A549 (cell line): Measurements from ENCODE around the gene CAPN7.

Source experiments
- CBX2 ChIP-seq: fragments of 200-600 bp; sonication (generic); IDR thresholded peaks from 2 replicates; pipeline ENCODE4 v1.6.1; 2016; ENCODE audit warnings: low read depth, mild to moderate bottlenecking, borderline replicate concordance
- CTCF ChIP-seq: fragments of >200 bp; sonication (Bioruptor Twin); formaldehyde crosslinking; IDR thresholded peaks from 3 replicates; pipeline ENCODE4 v1.5.1; 2016
- KDM5A ChIP-seq: fragments of 200-600 bp; sonication (generic); IDR thresholded peaks from 2 replicates; pipeline ENCODE4 v1.6.1; 2016; ENCODE audit warnings: antibody characterized with exemption, mild to moderate bottlenecking
- MAZ ChIP-seq: fragments of 150-350 bp; IDR thresholded peaks from 2 replicates; pipeline ENCODE4 v1.6.1; 2014; ENCODE audit warnings: antibody characterized with exemption, low read depth, low read length, borderline replicate concordance
- MYC ChIP-seq: IDR thresholded peaks from 2 replicates; pipeline ENCODE4 v1.6.1; 2012; ENCODE audit warnings: mild to moderate bottlenecking, inconsistent platforms, low read length, improper control_type of control experiment, borderline replicate concordance
- PHF8 ChIP-seq: fragments of 200-600 bp; sonication (generic); IDR thresholded peaks from 2 replicates; pipeline ENCODE4 v1.6.1; 2016; ENCODE audit warnings: low read depth, mild to moderate bottlenecking, antibody characterized with exemption, moderate library complexity, borderline replicate concordance
- POLR2A ChIP-seq: IDR thresholded peaks from 2 replicates; pipeline ENCODE4 v1.6.1; 2012; ENCODE audit warnings: mild to moderate bottlenecking, low read length
- RAD21 ChIP-seq, 2 experiments: fragments of >200 bp in 1 of 2; sonication (Bioruptor Twin) in 1 of 2; formaldehyde crosslinking in 1 of 2; IDR thresholded peaks in 1 of 2; conservative IDR thresholded peaks in 1 of 2; 2 replicates in 1 of 2; 3 replicates in 1 of 2; pipeline ENCODE4 v1.6.1; 2012 to 2018; ENCODE audit warnings: inconsistent platforms in 1 of 2
- REST ChIP-seq: fragments of 200-600 bp; sonication (generic); IDR thresholded peaks from 2 replicates; pipeline ENCODE4 v1.6.1; 2016; ENCODE audit warnings: antibody characterized with exemption, mild to moderate bottlenecking, moderate library complexity
- ZC3H11A ChIP-seq: fragments of 450-650 bp; IDR thresholded peaks from 2 replicates; pipeline ENCODE4 v1.6.1; 2014; ENCODE audit warnings: antibody characterized with exemption, mild to moderate bottlenecking
- TF ChIP-seq, protein P1 (sequence below): IDR thresholded peaks from 2 replicates; pipeline ENCODE4 v1.6.1; 2012

GRCh38 chr3:15198686-15199085, 7.4 kb upstream of the CAPN7 start:
- no peak for TF ChIP-seq CTCF
- no peak for TF ChIP-seq MYC
- no peak for TF ChIP-seq KDM5A
- no peak for TF ChIP-seq CBX2
- TF ChIP-seq MAZ = no peak
- TF ChIP-seq POLR2A = no peak
- TF ChIP-seq, protein P1, sequence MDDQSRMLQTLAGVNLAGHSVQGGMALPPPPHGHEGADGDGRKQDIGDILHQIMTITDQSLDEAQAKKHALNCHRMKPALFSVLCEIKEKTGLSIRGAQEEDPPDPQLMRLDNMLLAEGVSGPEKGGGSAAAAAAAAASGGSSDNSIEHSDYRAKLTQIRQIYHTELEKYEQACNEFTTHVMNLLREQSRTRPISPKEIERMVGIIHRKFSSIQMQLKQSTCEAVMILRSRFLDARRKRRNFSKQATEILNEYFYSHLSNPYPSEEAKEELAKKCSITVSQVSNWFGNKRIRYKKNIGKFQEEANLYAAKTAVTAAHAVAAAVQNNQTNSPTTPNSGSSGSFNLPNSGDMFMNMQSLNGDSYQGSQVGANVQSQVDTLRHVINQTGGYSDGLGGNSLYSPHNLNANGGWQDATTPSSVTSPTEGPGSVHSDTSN = no peak
- TF ChIP-seq ZC3H11A = no peak
- no peak for TF ChIP-seq PHF8
- no peak for TF ChIP-seq RAD21 (conservative IDR thresholded peaks at IDR 0.05 in 1 of 2, IDR thresholded peaks at IDR 0.05 in 1 of 2)
- TF ChIP-seq REST = no peak
